GM23338 (cell line): ENCODE data around the gene PPM1J. TPM values are rescaled to one million over a fixed set of nuclear protein-coding genes. Genes with fewer than 3 reads are reported as not detected.

Experiments
- ATAC-seq: fragments of 200-7000 bp; cut with Tn5 transposase; 3 replicates; pipeline ENCODE4 v1.9.1; 2020
- DNase-seq: peaks from one replicate; pipeline ENCODE4 v3.0.0-alpha.2; 2015; ENCODE audit warnings: low spot score
- H2AFZ ChIP-seq: fragments of 200-600 bp; sonication (generic); 2 replicates; pipeline ENCODE4 v1.8.0; 2016; ENCODE audit warnings: antibody characterized with exemption, mild to moderate bottlenecking, moderate library complexity
- H3F3A ChIP-seq: fragments of 200-600 bp; sonication (generic); replicated peaks from 2 replicates; pipeline ENCODE4 v1.8.0; 2017; ENCODE audit warnings: antibody characterized with exemption, mixed run types, low read depth
- H3K27ac ChIP-seq: fragments of 200-600 bp; sonication (generic); 2 replicates; pipeline ENCODE4 v1.6.1; 2016; ENCODE audit warnings: low read depth
- H3K27me3 ChIP-seq: fragments of 200-600 bp; sonication (generic); 2 replicates; pipeline ENCODE4 v1.8.0; 2016; ENCODE audit warnings: mild to moderate bottlenecking, mixed run types, moderate library complexity; ENCODE audit not compliant: insufficient read depth
- H3K36me3 ChIP-seq: fragments of 200-600 bp; sonication (generic); 2 replicates; pipeline ENCODE4 v1.8.0; 2016; ENCODE audit warnings: mild to moderate bottlenecking; ENCODE audit not compliant: insufficient read depth
- H3K4me1 ChIP-seq: fragments of 200-600 bp; sonication (generic); 2 replicates; pipeline ENCODE4 v1.8.0; 2016; ENCODE audit warnings: mild to moderate bottlenecking, moderate library complexity; ENCODE audit not compliant: insufficient read depth
- H3K4me2 ChIP-seq: fragments of 200-600 bp; sonication (generic); 2 replicates; pipeline ENCODE4 v1.7.1; 2017; ENCODE audit warnings: mixed run types
- H3K4me3 ChIP-seq: fragments of 200-600 bp; sonication (generic); 2 replicates; pipeline ENCODE4 v1.6.1; 2016; ENCODE audit warnings: mixed run types
- H3K79me2 ChIP-seq: fragments of 200-600 bp; sonication (generic); replicated peaks from 2 replicates; pipeline ENCODE4 v1.8.0; 2017; ENCODE audit warnings: mild to moderate bottlenecking; ENCODE audit not compliant: insufficient read depth
- H3K9me2 ChIP-seq: fragments of 200-600 bp; sonication (generic); 2 replicates; pipeline ENCODE4 v1.8.0; 2017; ENCODE audit not compliant: insufficient read depth
- H4K20me1 ChIP-seq: fragments of 200-600 bp; sonication (generic); replicated peaks from 2 replicates; pipeline ENCODE4 v1.8.0; 2017; ENCODE audit warnings: mild to moderate bottlenecking; ENCODE audit not compliant: insufficient read depth
- H3K27ac Mint-ChIP-seq: 2 replicates; pipeline ENCODE4 v1.8.0; 2020; ENCODE audit warnings: inconsistent platforms, mild to moderate bottlenecking, moderate library complexity, mixed read lengths
- H3K27me3 Mint-ChIP-seq: 3 replicates; pipeline ENCODE4 v1.8.0; 2022; ENCODE audit warnings: low read depth, mild to moderate bottlenecking, moderate library complexity, mixed read lengths, inconsistent platforms; ENCODE audit not compliant: insufficient read depth, poor library complexity
- H3K36me3 Mint-ChIP-seq: 3 replicates; pipeline ENCODE4 v1.8.0; 2021; ENCODE audit warnings: low read depth, mild to moderate bottlenecking, inconsistent platforms, moderate library complexity, mixed read lengths
- H3K4me1 Mint-ChIP-seq: 3 replicates; pipeline ENCODE4 v1.8.0; 2020; ENCODE audit warnings: mild to moderate bottlenecking, inconsistent platforms, mixed read lengths
- H3K4me3 Mint-ChIP-seq: 3 replicates; pipeline ENCODE4 v1.8.0; 2021; ENCODE audit warnings: moderate library complexity, mild to moderate bottlenecking, inconsistent platforms, mixed read lengths
- H3K9me3 Mint-ChIP-seq: 3 replicates; pipeline ENCODE4 v1.8.0; 2020; ENCODE audit warnings: moderate library complexity, mild to moderate bottlenecking, inconsistent platforms, mixed read lengths
- CREB1 ChIP-seq: fragments of 250-450 bp; sonication (Bioruptor Pico); IDR thresholded peaks from 2 replicates; pipeline ENCODE4 v1.5.0; 2020; ENCODE audit warnings: low read depth, mild to moderate bottlenecking, moderate library complexity
- CTCF ChIP-seq, 2 experiments: fragments of 200-600 bp in 1 of 2; sonication (generic) in 1 of 2; conservative IDR thresholded peaks; 2 replicates each; pipeline versions ENCODE4 v1.5.1 to v1.6.1; 2016 to 2017; ENCODE audit warnings: antibody characterized with exemption in 2 of 2, low read depth in 2 of 2, mild to moderate bottlenecking in 2 of 2, moderate library complexity in 1 of 2
- ETS1 ChIP-seq: IDR thresholded peaks from 2 replicates; pipeline ENCODE4 v1.6.1; 2016; ENCODE audit warnings: antibody characterized with exemption
- EZH2 ChIP-seq: fragments of 200-600 bp; sonication (generic); IDR thresholded peaks from one replicate; pipeline ENCODE4 v1.8.0; 2017; ENCODE audit warnings: antibody characterized with exemption, mild to moderate bottlenecking, low read depth; ENCODE audit not compliant: unreplicated experiment
- EZH2phosphoT487 ChIP-seq: fragments of 200-600 bp; sonication (generic); IDR thresholded peaks from one replicate; pipeline ENCODE4 v1.8.1; 2018; ENCODE audit warnings: antibody characterized with exemption; ENCODE audit not compliant: unreplicated experiment
- STAT1 ChIP-seq: IDR thresholded peaks from one replicate; pipeline ENCODE4 v1.6.1; 2016; ENCODE audit warnings: antibody characterized with exemption; ENCODE audit not compliant: unreplicated experiment
- ZNF114 ChIP-seq: fragments of 250-450 bp; sonication (Bioruptor Pico); IDR thresholded peaks from 2 replicates; pipeline ENCODE4 v1.5.0; 2020; ENCODE audit warnings: mild to moderate bottlenecking, moderate library complexity
- ZNF331 ChIP-seq: fragments of 250-450 bp; sonication (Bioruptor Pico); IDR thresholded peaks from 2 replicates; pipeline ENCODE4 v1.5.0; 2020; ENCODE audit warnings: low read depth, mild to moderate bottlenecking, moderate library complexity
- ZNF462 ChIP-seq: fragments of 250-450 bp; sonication (Bioruptor Pico); IDR thresholded peaks from 2 replicates; pipeline ENCODE4 v1.5.0; 2020; ENCODE audit warnings: mild to moderate bottlenecking, moderate library complexity
- polyA plus RNA-seq: library from polyadenylated mRNA; unstranded; fragments of >200 nt; fragmentation: Nextera tagmentation; extraction: Ambion mirVana; gene quantifications from 2 replicates; pipeline ENCODE4 v1.2.1, GENCODE V29; 2016
- total RNA-seq: library from RNA; depleted of rRNA; stranded (reverse); fragments of >200 nt; shearing (Covaris generic); gene quantifications from 2 replicates; pipeline ENCODE4 v1.2.3, GENCODE V29; 2014

Gene PPM1J
- total and polyA plus RNA-seq, 2 experiments from 2014 or later = 19.0 to 22.4 TPM

DNA sequence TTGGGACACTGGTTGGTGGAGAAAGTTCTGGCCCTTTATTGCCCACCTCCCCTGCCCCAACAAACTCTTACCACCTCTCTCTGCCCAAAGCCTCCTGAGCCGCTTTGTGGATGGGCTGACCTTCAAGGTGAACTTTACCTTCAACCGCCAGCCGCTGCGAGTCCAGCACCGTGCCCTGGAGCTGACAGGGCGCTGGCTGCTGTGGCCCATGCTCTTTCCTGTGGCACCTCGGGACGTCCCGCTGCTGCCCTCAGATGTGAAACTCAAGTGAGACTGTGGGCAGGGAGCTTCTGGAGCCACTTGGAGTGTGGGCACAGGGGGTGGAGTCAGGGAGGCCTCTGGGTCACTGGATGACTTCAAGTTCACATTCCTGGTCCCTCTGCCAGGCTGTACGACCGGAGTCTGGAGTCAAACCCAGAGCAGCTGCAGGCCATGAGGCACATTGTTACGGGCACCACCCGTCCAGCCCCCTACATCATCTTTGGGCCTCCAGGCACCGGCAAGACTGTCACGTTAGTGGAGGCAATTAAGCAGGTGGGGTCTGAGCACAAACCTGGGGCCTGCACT, 20.7 kb downstream of the PPM1J start:
- no peak for ATAC-seq
- Histone ChIP-seq H3K4me3 (no peak overlapping the region), H2AFZ (no peak overlapping the region), H3K4me1 (peaks cover 8% of the 10 kb centered on the region; the same call in 1 of the 2 replicates), H4K20me1 (no peaks in the 10 kb centered on the region; the same call in none of the 2 replicates), H3K79me2 (no peaks in the 10 kb centered on the region), H3K4me2 (no peak overlapping the region), H3K27me3 (no peaks in the 10 kb centered on the region), H3K9me2 (no peaks in the 10 kb centered on the region), H3K27ac (no peak overlapping the region), H3K36me3 (no peaks in the 10 kb centered on the region; the same call in none of the 2 replicates), H3F3A (no peaks in the 10 kb centered on the region)
- H3K9me3 Mint-ChIP-seq = no peaks in the 10 kb centered on the region
- no peak for DNase-seq
- H3K36me3 Mint-ChIP-seq = peaks cover 66% of the 10 kb centered on the region
- TF ChIP-seq STAT1 (no peak), EZH2phosphoT487 (no peak), CTCF (conservative IDR thresholded peaks at IDR 0.05; ENCODE audit: low read depth in 2 of 2) (no peak), ZNF114 (no peak), ETS1 (no peak), CREB1 (no peak), EZH2 (no peak), ZNF331 (no peak), ZNF462 (CRISPR knock-in tag) (no peak)
- peaks cover 13% of the 10 kb centered on the region for H3K27me3 Mint-ChIP-seq
- no peak overlapping the region for H3K4me3 Mint-ChIP-seq
- H3K27ac Mint-ChIP-seq = no peak overlapping the region
- peaks cover 29% of the 10 kb centered on the region for H3K4me1 Mint-ChIP-seq
